Measurements from ENCODE around the gene ZMIZ1. TPM values are rescaled to one million over a fixed set of nuclear protein-coding genes. Genes with fewer than 3 reads are reported as not detected.
A peak's percentile ranks its signal among the peaks of the same experiment; 100 is the strongest.

ZMIZ1 gene
- total RNA-seq, 1 donor from 2014 or later: 84.7 TPM

DNA sequence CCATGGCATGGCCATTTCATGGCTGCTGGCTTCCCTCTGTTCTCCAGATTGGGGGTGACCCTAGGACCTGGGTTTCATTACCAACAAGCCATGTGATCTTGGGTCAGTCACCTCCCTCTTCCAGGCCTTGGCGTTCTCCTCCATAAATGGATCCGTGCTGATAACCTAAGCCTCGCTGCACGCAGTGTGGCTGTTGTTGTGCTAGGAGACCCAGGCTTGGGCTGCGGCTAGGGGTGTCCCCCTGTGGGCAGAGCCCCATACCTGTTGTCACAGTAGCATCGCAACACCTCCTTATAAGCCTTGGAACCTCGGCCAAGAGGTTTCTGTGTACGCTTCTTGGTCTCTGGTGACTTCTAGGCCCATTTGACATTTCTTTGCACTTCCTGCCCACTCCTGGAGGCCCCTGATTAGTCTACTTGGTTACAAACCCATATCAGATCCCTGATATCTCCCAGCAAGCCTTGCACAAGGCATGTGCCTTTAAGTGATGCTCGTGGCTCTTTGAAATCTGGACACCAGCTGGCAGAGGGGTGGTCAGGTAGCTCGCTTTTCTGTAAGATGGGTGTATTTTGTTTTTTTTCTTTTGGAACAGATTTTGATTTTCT, 23.6 kb downstream of the ZMIZ1 start:
- DNase-seq: no peak
- no peaks in the 10 kb centered on the region for H3K27me3 ChIP-seq
- H3K9me3 ChIP-seq: no peaks in the 10 kb centered on the region
- TF ChIP-seq, protein P1, sequence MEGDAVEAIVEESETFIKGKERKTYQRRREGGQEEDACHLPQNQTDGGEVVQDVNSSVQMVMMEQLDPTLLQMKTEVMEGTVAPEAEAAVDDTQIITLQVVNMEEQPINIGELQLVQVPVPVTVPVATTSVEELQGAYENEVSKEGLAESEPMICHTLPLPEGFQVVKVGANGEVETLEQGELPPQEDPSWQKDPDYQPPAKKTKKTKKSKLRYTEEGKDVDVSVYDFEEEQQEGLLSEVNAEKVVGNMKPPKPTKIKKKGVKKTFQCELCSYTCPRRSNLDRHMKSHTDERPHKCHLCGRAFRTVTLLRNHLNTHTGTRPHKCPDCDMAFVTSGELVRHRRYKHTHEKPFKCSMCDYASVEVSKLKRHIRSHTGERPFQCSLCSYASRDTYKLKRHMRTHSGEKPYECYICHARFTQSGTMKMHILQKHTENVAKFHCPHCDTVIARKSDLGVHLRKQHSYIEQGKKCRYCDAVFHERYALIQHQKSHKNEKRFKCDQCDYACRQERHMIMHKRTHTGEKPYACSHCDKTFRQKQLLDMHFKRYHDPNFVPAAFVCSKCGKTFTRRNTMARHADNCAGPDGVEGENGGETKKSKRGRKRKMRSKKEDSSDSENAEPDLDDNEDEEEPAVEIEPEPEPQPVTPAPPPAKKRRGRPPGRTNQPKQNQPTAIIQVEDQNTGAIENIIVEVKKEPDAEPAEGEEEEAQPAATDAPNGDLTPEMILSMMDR (IDR thresholded peaks at IDR 0.05): no peak
- intact Hi-C loops (cut with DNase I): no loop called here
- no peak overlapping the region for H3K4me3 ChIP-seq
- ATAC-seq: no peak
- H3K36me3 ChIP-seq: no peaks in the 10 kb centered on the region
- H3K27ac ChIP-seq: no peak overlapping the region
- H3K4me1 ChIP-seq: peaks cover 85% of the 10 kb centered on the region

DNA sequence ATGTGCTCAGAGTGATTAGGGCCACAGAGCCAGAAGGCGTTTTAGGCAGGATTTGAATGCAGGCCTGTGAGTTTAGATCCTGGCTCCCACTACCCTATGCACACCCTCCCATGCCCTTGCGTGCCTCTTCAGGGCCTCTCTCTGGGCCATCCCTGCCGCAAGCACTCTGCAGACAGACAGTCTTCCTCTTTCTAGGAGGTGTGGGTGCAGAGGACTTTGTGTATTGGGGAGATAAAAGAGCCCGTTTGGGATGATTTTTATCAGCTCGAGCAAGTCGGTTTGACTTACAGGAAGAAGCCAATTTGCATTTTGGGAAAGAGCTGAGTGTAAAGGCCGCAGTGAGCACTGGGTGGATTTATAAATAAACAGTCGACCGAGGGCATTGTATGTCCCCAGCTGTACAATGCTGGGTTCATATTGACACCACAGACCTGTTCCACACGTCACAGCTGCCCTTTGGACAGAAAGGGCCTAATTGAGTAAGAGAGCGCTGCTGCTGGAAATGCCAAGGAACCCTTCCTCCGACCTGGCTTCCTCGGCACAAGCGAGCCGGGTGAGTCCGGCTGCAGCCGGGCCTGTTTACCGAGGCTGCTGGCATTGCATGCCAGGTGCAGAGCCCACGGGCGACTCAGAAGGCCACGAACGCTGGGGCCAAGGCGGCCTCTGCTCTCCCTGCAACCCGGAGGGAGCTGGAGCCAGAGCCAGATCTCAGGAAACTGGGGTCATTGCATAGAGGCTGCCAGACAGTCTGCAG, 25.1 kb downstream of the ZMIZ1 start:
- ATAC-seq (peak; percentile 77), DNase-seq (no peak)
- H3K36me3 ChIP-seq: no peaks in the 10 kb centered on the region
- peaks cover 83% of the 10 kb centered on the region for H3K4me1 ChIP-seq
- intact Hi-C loops (cut with DNase I): no loop called here
- H3K9me3 ChIP-seq: no peaks in the 10 kb centered on the region
- no peak overlapping the region for H3K4me3 ChIP-seq
- TF ChIP-seq, protein P1 (IDR thresholded peaks at IDR 0.05): no peak
- peak overlapping the region; percentile 80 for H3K27ac ChIP-seq
- no peaks in the 10 kb centered on the region for H3K27me3 ChIP-seq

DNA sequence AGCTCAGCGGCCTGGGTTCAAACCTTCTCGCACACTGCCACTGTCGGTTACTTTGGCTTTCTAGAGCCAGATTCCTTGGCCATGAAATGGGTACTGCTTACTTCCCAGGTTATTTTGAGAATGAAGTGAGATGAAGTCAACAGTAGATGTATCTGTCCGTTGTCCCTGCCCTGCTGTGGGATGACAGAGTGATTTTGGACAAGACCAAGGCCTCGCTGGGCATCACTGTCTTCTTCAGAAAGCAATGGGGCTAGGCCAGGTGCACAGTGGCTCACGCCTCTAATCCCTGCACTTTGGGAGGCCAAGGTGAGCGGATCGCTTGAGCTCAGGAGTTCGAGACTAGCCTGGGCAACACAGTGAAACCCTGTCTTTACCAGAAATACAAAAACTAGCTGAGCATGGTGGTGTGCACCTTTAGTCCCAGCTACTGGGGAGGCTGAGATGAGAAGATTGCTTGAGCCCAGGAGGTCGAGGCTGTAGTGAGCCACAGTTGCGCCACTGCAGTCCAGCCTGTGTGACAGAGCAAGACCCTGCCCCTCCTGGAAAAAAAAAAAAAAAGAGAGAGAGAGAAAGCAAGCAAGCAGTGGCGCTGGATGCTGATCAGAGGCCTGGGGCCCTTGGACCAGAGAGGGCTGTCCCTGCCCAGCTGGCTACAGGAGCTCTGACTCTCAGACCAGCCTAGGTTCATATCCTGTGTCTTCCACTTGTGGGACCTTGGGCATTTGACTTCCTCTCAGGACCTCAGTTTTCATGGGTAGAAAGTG, 25.8 kb downstream of the ZMIZ1 start:
- TF ChIP-seq, protein P1 (IDR thresholded peaks at IDR 0.05): no peak
- Histone ChIP-seq H3K27ac (peak overlapping the region; percentile 80), H3K4me1 (peaks cover 77% of the 10 kb centered on the region), H3K27me3 (no peaks in the 10 kb centered on the region), H3K9me3 (no peaks in the 10 kb centered on the region), H3K4me3 (no peak overlapping the region), H3K36me3 (no peaks in the 10 kb centered on the region)
- intact Hi-C loops (cut with DNase I): no loop called here
- ATAC-seq: no peak
- DNase-seq: no peak

DNA sequence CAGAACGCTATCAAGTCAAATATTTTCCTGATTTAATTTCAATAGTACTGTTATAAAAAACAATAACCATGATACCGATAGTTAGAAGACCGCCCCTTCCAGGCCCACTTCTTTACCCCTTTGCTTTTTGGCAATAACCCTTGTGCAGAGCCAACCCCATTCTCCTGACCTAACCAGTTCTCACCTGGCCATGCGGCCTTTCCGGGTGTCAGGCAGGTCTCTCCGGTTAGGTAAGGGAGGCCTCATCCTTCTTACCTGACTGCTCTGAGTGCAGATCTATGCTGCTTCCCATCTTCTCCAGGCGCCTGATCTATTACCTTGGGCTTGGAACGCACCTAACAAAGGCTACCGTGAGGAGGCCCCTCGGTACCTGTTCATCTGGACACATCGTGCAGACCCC, 26.6 kb downstream of the ZMIZ1 start:
- no peaks in the 10 kb centered on the region for H3K27me3 ChIP-seq
- TF ChIP-seq, protein P1 (IDR thresholded peaks at IDR 0.05): no peak
- peaks cover 76% of the 10 kb centered on the region for H3K4me1 ChIP-seq
- H3K9me3 ChIP-seq: no peaks in the 10 kb centered on the region
- ATAC-seq (no peak), DNase-seq (no peak)
- H3K36me3 ChIP-seq: no peaks in the 10 kb centered on the region
- H3K27ac ChIP-seq: peak overlapping the region; percentile 80
- intact Hi-C loops (cut with DNase I): no loop called here
- H3K4me3 ChIP-seq: no peak overlapping the region

DNA sequence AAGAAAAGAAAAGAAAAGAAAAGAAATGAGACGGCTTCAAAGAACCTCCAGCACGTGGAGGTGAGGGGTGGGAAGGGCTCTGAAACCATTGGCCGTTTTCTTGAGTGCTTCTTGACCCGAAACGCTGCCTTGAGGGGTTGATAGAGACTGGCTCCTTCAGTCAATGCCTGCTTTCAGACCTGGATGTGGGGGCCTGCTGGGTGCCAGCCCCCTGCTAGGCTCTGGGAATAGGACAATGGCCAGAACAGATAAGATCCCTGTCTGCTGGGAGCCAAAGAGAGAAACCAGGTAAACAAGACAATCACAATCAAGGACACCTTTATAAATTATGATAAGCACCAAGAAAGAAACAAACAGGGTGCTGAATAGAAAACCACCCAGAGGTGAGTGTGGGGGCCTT, 27.7 kb downstream of the ZMIZ1 start:
- no peaks in the 10 kb centered on the region for H3K27me3 ChIP-seq
- H3K9me3 ChIP-seq: no peaks in the 10 kb centered on the region
- DNase-seq (no peak), ATAC-seq (no peak)
- intact Hi-C loops (cut with DNase I): no loop called here
- H3K4me3 ChIP-seq: no peak overlapping the region
- peaks cover 74% of the 10 kb centered on the region for H3K4me1 ChIP-seq
- H3K36me3 ChIP-seq: no peaks in the 10 kb centered on the region
- H3K27ac ChIP-seq: no peak overlapping the region
- TF ChIP-seq, protein P1 (IDR thresholded peaks at IDR 0.05): no peak
